GM18867 (cell line): ENCODE measurements around the gene FZD7.

ENCODE experiments used
- ATAC-seq: cut with Tn5 transposase; IDR thresholded peaks from one replicate; pipeline ENCODE4 v1.9.1; 2021; ENCODE audit warnings: mild to moderate bottlenecking, moderate library complexity; ENCODE audit not compliant: unreplicated experiment

The FZD7 gene

GRCh38 chr2:202064881-202065230 is 31.2 kb downstream of the FZD7 start:
- ATAC-seq: no peak

- ATAC-seq: no peak
These were observed 32.2 kb downstream of the FZD7 start for GRCh38 chr2:202065876-202066275.

- no peak for ATAC-seq
These were observed 33.2 kb downstream of the FZD7 start for GRCh38 chr2:202066875-202067274.

- ATAC-seq: no peak
These were observed 33.9 kb downstream of the FZD7 start for GRCh38 chr2:202067589-202067988.

GRCh38 chr2:202069170-202070067 is 35.8 kb downstream of the FZD7 start:
- ATAC-seq: no peak

GRCh38 chr2:202071107-202071506 is 37.5 kb downstream of the FZD7 start:
- ATAC-seq: no peak

GRCh38 chr2:202072226-202072625 is 38.6 kb downstream of the FZD7 start:
- ATAC-seq: no peak

- ATAC-seq: no peak
These were observed 39.2 kb downstream of the FZD7 start, which contains the start of gene KIAA2012 for GRCh38 chr2:202072737-202073401. Gene KIAA2012, plus strand, starts transcription at chr2:202073255. Its CDS starts 373 bp downstream, at chr2:202073628.

- no peak for ATAC-seq
These were observed 40.7 kb downstream of the FZD7 start for GRCh38 chr2:202074324-202074723.

GRCh38 chr2:202079310-202079709 is 45.7 kb downstream of the FZD7 start:
- no peak for ATAC-seq

GRCh38 chr2:202084265-202084664 is 50.6 kb downstream of the FZD7 start:
- ATAC-seq: no peak
